Raji (cell line): ENCODE data around the gene NUDT3.

Experiments
- POLR2A ChIP-seq: IDR thresholded peaks from 2 replicates; pipeline ENCODE4 v1.6.1; 2011; ENCODE audit warnings: low read depth, low read length, control low read depth; ENCODE audit not compliant: insufficient read depth

NUDT3 gene

DNA sequence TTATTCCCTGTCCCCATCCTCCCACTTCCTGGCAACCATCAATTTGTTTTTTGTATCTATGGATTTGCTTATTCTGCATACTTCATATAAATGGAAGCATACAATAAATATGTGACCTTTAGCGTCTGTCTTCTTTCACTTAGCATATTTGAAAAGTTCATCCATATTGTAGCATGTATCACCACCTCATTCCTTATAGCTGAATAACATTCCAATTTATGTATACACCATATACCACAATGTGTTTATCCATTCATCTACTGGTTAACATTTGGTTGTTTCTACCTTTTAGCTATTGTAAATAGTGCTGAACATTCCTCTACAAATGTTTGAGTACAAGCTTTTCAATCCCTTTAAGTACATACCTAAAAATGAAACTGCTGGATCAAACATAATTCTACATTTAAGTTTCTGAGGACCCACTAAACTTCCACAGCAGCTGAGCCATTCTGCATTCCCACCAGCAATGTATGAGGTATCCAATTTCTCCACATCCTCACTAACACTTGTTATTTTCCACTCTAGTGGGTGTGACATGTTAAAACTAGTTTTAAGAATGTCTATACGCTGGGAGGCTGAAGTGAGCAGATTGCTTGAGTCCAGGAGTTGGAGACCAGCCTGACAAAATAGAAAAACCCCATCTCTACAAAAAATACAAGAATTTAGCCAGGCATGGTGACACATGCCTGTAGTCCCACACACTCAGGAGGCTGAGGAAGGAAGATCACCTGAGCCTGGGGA, 32.9 kb downstream of the NUDT3 start:
- TF ChIP-seq POLR2A: no peak

DNA sequence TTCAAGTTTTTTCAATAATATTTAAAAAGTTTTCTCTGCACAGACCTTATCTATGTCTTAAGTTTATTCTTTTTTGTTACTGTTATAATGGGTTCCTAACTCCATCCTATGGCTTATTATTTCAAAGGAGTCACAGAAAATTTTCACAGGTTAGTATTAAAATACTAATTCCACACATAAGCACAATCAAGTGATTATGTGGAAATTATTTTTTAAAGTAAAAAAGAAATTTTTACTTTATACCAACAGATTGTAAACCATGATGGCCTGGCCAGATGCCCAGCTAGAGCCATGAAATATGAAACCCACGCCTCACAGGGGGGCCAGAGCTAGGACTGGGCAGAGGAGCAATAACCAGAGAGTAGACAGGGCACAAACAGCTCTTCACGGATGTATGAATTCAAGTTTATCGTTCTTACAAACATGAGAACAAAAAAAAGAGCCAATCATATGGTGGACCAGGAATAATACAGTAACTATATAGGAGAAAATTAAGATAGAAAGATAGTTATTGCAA, 34.0 kb downstream of the NUDT3 start:
- no peak for TF ChIP-seq POLR2A

DNA sequence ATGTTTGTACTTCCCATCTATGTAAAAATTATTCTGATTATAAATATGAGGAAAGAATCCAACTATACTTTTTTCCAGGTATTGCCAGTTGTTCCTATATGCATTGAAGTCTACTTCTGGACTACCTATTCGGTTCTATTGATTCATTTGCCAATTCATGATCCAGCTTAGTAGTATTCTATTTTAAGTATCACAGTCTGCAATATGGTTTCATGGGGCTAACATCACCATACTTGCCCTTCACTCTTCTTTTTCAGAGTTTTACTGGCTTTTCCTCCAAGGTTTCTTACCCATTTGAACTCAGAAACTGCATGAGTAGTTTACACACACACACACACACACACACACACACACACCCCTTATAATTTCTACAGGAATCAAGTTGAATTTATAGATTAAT, 34.5 kb downstream of the NUDT3 start:
- no peak for TF ChIP-seq POLR2A

DNA sequence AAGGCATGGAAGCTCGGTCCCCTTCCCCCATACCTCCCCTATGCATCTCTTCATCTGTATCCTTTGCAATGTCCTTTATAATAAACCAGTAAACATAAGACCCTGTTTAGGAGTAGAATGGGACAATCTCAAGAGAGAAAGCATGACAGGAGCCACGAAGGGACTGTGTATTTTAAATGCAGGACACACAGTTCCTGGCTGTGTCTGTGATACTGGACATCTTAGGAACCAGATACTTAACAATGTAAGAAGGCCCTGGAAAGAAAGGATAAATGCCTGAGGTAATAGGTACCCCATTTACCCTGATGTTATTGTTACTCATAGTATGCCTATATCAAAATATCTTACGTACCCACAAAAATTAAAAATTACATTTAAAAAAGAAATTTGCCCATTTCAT, 36.6 kb downstream of the NUDT3 start:
- no peak for TF ChIP-seq POLR2A

DNA sequence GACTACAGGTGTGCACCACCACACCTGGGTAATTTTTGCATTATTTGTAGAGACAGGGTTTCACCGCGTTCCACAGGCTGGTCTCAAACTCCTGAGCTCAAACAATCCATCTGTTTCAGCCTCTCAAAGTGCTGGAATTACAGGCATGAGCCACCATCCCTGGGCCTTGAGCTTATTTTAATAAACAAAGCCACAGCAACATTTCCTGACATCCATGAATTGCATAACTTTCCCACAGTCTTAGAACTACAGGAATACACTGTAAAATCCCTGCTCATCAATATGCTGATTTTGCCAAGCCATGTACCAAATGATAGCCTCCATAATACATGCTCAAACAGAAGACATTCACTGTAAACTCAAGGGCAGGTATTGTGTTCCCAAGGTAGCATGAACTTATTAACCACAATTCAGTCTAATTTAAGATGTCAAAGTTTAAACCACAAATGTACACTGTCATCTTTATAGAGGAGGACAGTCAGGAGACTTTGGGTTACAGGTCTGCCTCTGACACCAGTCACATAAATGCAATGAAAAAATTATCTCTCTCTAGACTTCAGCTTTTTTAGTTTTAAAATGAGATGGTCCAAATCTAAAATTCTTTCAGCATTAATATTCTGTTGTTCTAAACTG, 40.0 kb downstream of the NUDT3 start:
- no peak for TF ChIP-seq POLR2A

GRCh38 chr6:34350934-34351217, 41.6 kb downstream of the NUDT3 start:
- TF ChIP-seq POLR2A: no peak

DNA sequence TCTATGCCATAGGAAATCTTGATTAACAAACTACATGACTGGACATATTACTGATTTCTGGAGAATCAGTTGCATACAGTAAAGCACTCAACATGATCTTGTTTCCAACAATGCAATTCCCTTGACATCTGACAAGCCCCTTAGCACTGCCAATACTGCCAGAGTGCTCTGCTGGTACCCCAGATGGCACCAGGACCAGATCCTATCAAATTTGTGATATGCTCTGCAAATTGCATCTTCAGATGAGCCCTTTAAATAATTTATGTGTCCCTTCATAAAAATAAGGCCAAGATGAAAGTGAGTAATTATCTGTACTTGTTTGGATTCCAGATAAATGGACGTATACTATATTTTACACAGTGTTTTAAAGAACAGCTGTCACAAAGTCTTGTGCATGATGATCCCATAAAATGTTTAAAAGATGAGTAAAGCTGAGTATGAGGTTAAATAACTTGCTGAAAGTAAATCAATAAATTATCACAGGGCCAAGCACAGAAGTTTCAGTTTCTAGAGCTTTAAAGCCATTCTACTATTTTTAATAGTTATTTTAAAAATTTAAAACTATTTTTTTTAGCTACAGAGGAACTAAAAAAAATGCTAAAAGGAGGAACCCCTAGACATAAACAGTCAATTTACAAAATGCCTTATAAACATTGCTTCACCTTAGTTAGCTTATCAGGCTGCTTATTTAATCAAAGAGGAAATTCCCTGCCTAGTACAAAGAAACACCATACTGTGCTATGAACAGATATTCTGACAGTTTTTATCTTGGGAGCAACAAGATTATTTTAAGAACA, 42.1 kb downstream of the NUDT3 start:
- TF ChIP-seq POLR2A: no peak

DNA sequence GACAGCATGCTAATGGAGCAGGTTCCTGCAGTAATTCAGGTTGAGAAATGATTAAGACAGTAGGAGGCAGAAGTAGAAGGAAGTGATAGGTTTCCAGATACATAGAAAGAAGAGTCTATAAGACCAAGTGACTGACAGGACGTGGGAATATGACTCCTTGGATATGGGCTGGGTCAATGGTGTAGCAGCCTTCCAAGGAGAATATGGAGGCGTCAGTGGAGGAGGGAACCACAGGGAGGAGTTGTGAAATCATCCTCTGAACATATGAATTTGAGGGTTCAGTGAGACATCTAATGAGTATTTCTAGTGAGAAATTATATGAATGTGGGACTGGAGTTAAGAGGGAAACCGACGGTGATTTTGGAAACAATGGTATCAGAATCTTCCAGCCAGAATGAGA, 43.3 kb downstream of the NUDT3 start:
- TF ChIP-seq POLR2A: no peak

GRCh38 chr6:34347303-34347702, 45.2 kb downstream of the NUDT3 start:
- no peak for TF ChIP-seq POLR2A

DNA sequence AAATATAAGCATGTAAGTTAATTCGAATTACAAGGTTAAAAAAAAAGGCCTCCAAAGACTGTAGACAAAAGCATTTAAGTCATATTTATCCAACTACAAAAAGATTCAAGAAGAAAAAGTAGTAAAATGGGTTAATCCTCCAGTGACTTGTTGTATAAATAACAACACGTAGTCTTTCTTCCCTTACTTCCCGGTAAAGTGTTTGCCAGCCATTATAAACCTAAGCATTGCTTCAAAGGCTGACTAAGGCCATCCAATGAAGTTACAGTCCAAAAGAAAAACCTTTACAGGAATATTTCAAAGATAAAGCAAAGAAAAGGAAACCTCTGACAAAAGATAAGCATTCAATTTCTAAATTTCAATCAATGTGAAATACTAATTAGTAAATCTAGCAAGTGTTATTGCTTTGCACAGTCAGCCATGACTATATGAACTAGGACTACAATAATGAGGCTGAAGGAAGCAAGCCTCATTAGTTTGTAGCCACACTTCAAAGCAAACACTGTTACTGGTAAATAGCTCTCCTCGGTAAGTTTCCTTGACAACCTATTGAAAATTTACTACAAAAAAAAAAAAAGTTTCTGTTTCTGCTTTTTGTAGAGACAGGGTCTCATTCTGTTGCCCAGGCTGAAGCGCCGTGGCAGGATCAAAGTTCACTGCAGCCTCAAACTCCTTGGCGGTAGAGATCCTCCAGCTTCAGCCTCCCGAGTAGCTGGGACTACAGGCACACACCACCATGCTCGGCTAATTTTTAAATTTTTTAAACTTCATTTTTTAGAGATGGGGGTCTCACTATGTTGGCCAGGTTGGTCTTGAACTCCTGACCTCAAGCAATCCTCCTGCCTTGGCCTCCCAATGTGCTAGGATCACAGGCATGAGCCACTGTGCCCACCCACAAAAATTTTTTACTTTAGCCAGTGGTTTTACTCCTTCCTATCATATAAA, 46.0 kb downstream of the NUDT3 start:
- no peak for TF ChIP-seq POLR2A

DNA sequence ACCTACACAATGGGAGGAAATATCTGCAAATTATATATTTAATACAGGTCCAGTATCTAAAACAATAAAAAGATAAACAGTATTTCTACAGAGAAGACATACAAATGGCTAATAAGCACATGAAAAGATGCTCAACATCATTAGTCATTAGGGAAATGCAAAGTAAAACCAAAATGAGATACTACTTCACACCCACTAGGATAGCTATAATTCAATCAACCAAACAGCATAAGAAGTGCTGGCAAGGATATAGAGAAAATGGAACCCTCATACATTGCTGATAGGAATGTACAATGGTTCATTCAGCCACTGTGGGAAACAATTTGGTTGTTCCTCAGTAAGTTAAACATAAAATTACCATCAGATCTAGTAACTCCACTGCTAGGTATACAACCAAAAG, 48.7 kb downstream of the NUDT3 start:
- TF ChIP-seq POLR2A: no peak

GRCh38 chr6:34342247-34342646, 50.2 kb downstream of the NUDT3 start:
- no peak for TF ChIP-seq POLR2A

DNA sequence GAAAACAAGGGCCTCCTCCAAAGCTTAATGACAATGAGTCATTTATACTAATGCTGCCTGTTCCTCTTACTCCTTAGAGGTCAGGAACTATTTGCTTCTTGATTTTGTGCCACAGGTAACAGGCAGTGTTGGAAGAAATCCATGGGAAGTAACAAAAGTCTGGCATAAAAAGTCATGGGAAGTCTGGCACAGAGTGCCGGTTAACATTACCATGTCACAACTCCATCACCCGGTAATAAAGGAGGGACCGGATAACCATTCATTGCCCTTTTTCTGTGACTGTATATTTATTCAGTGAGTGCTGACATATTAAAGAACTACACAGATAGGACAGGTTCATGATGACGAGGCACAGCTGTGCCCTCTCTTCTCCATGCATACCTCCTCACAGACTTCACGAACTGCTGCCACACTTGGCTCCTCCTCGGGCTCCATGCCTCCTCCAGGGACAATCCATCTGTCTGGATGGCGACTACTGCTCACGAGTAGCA, 50.9 kb downstream of the NUDT3 start:
- TF ChIP-seq POLR2A: no peak

GRCh38 chr6:34340906-34341480, 51.5 kb downstream of the NUDT3 start:
- TF ChIP-seq POLR2A: no peak
